Glutamatergic neuron (in vitro differentiated cells): Measurements from ENCODE around the gene RAB17. TPM values are rescaled to one million over a fixed set of nuclear protein-coding genes. Genes with fewer than 3 reads are reported as not detected.

Source experiments
- DNase-seq: peaks from one replicate; pipeline ENCODE4 v3.0.0; 2022
- H3K27ac Mint-ChIP-seq: one replicate; pipeline ENCODE4 v1.8.0; 2020; ENCODE audit warnings: mild to moderate bottlenecking, mixed read lengths, inconsistent platforms; ENCODE audit not compliant: unreplicated experiment
- H3K27me3 Mint-ChIP-seq: one replicate; pipeline ENCODE4 v1.8.0; 2020; ENCODE audit warnings: mild to moderate bottlenecking, moderate library complexity, mixed read lengths, inconsistent platforms; ENCODE audit not compliant: unreplicated experiment
- H3K36me3 Mint-ChIP-seq: one replicate; pipeline ENCODE4 v1.8.0; 2020; ENCODE audit warnings: mild to moderate bottlenecking, mixed read lengths, inconsistent platforms; ENCODE audit not compliant: unreplicated experiment
- H3K4me1 Mint-ChIP-seq: one replicate; pipeline ENCODE4 v1.8.0; 2020; ENCODE audit warnings: mild to moderate bottlenecking, low read depth, mixed read lengths, inconsistent platforms; ENCODE audit not compliant: unreplicated experiment
- H3K4me3 Mint-ChIP-seq: one replicate; pipeline ENCODE4 v1.8.0; 2020; ENCODE audit warnings: mild to moderate bottlenecking, mixed read lengths, inconsistent platforms; ENCODE audit not compliant: unreplicated experiment
- H3K9me3 Mint-ChIP-seq: one replicate; pipeline ENCODE4 v1.8.0; 2020; ENCODE audit warnings: mild to moderate bottlenecking, moderate library complexity, mixed read lengths, inconsistent platforms; ENCODE audit not compliant: unreplicated experiment
- total RNA-seq: library from RNA; stranded (reverse); fragmentation: NEBNext Ultra II Directional; extraction: Animal tissue kit (Norgen Biotek cat#: 25700); gene quantifications from one replicate; pipeline ENCODE4 v1.2.1, GENCODE V29; 2021; ENCODE audit not compliant: unreplicated experiment
- TF ChIP-seq, protein P1 (sequence below): fragments of 200-600 bp; sonication (generic); IDR thresholded peaks from one replicate; pipeline ENCODE4 v1.5.0; 2021; ENCODE audit not compliant: partially characterized antibody, unreplicated experiment

The RAB17 gene
- total RNA-seq, 1 donor from 2014 or later, result not detected

DNA sequence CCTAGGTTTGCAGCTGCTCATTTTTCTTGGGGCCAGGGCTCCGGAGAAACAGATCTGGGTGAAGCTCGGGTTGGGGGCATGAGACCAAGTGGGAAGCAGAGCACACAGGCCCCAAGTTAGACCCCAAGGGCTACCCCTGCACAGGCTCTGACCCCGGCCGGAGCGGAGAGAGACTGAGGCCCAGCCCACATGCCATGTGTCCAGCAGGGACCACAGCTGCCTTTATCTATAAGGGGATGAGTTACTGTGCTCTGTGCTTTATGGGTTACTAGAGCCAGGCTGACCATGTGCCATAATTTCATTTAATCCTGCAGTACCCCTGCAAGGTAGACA is 54.5 kb downstream of the RAB17 start:
- Mint-ChIP-seq H3K36me3 (no peaks in the 10 kb centered on the region), H3K4me3 (no peak overlapping the region), H3K4me1 (peaks cover 36% of the 10 kb centered on the region), H3K27ac (no peak overlapping the region), H3K9me3 (peaks cover 7% of the 10 kb centered on the region), H3K27me3 (peaks cover 11% of the 10 kb centered on the region)
- no peak for DNase-seq
- TF ChIP-seq, protein P1, sequence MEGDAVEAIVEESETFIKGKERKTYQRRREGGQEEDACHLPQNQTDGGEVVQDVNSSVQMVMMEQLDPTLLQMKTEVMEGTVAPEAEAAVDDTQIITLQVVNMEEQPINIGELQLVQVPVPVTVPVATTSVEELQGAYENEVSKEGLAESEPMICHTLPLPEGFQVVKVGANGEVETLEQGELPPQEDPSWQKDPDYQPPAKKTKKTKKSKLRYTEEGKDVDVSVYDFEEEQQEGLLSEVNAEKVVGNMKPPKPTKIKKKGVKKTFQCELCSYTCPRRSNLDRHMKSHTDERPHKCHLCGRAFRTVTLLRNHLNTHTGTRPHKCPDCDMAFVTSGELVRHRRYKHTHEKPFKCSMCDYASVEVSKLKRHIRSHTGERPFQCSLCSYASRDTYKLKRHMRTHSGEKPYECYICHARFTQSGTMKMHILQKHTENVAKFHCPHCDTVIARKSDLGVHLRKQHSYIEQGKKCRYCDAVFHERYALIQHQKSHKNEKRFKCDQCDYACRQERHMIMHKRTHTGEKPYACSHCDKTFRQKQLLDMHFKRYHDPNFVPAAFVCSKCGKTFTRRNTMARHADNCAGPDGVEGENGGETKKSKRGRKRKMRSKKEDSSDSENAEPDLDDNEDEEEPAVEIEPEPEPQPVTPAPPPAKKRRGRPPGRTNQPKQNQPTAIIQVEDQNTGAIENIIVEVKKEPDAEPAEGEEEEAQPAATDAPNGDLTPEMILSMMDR, result no peak

DNA sequence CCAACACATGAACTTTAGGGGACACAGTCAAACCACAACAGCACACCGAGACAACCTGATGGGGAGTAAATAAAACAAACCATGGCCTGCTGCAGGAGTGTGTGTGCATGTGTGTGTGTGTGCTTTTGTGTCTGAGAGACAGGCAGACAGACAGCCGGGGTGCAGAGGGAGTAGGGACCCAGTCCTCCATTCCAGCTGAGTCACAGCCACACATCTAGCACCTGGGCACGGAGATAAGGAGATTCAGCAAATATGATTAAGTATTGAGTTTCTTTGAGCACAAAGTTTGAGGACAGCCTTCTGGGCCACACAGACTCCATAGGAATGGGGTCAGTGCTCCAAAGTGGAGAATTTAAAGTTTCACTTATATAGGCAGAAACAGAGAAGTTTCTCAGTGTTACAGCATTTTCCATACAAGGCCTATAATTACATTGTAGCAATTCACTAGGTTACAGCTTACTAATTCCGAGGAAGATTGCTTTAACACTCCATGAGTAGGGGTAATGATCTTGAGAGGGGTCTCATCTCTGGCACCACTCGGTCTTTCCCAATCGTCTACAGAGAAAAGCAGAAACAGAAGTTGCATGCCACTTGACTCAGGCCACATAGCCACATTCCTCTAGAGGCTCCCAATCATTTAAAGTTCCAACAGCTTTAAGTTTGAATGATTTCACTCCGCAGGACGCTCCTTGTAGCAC is 55.0 kb downstream of the RAB17 start:
- TF ChIP-seq, protein P1, result no peak
- Mint-ChIP-seq H3K4me1 (peaks cover 34% of the 10 kb centered on the region), H3K9me3 (peaks cover 6% of the 10 kb centered on the region)

DNA sequence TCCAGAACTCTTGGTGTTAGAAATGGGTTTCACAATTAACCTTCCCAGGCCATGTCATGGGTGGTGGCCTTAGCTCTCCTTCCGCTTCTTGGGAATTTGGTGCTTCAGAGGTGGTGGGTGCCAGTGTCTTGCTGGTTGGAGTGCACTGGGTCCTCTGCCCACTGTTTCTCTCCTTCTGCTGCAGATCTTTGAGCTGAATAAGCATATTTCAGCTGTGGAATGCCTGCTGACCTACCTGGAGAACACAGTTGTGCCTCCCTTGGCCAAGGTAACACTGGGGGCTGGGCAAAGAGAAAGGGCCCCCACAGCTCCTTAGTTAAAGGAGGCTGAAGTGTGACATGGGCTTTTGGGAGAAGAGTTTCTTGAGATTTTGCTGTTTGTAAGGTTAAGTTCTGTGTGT is 56.2 kb downstream of the RAB17 start:
- TF ChIP-seq, protein P1, result no peak

More for the DNA sequence above, 55.0 kb downstream of the RAB17 start:
- Mint-ChIP-seq H3K27ac (no peak overlapping the region), H3K27me3 (peaks cover 7% of the 10 kb centered on the region), H3K4me3 (no peak overlapping the region), H3K36me3 (no peaks in the 10 kb centered on the region)
- no peak for DNase-seq

DNA sequence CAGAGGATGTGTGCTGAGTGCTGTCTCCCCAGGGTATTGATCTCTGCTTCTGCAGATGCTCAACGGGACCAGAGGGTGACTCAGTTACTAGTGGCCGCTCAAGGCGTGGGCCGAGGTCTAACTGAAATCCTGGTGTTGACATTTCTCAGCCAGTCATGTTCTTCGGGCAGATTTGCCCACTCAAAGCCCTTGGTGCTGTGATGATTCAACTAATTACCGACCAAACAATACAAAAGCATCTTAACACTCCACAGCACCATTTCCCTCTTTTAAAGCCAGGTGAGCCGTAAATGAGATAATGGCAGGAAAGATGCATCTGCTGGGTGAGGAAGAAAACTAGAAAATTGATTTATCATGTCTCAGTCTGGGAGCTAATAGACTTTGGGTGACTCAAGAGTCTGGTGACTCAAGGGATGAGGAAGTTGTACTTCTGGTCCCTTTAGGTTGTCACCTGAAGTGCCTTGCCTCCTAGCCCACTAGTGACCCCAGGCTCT is 56.8 kb downstream of the RAB17 start:
- H3K36me3 Mint-ChIP-seq, result no peaks in the 10 kb centered on the region
- peaks cover 6% of the 10 kb centered on the region for H3K9me3 Mint-ChIP-seq
- DNase-seq, result no peak
- H3K4me3 Mint-ChIP-seq, result no peak overlapping the region
- H3K27me3 Mint-ChIP-seq, result peaks cover 7% of the 10 kb centered on the region
- H3K4me1 Mint-ChIP-seq, result peaks cover 30% of the 10 kb centered on the region
- TF ChIP-seq, protein P1, result no peak
- no peak overlapping the region for H3K27ac Mint-ChIP-seq

More for the DNA sequence above, 56.2 kb downstream of the RAB17 start:
- Mint-ChIP-seq H3K36me3 (no peaks in the 10 kb centered on the region), H3K27ac (no peak overlapping the region), H3K9me3 (peaks cover 6% of the 10 kb centered on the region), H3K27me3 (peaks cover 7% of the 10 kb centered on the region), H3K4me3 (no peak overlapping the region), H3K4me1 (peaks cover 32% of the 10 kb centered on the region)
- no peak for DNase-seq

DNA sequence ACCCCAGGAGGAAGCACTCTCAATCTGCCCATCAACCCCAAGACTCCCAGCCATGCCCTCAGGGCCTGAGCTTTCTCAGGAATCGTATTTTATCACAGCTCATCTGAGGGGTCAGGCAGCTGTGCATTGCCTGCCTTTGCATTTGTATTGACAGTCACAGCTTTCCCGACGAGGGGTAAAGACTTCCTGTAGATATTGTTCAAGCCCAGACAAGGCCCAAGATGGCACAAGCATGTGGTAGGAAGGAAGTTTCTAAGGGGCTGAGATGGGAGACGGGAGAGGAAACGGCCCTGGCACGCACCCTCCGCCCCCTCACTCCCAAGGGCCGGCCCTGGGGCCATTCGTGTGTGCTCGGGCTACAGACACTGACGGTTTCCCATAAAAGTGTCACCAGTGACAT is 58.4 kb downstream of the RAB17 start:
- no peak overlapping the region for H3K27ac Mint-ChIP-seq
- H3K4me3 Mint-ChIP-seq, result no peak overlapping the region
- no peaks in the 10 kb centered on the region for H3K36me3 Mint-ChIP-seq
- peaks cover 19% of the 10 kb centered on the region for H3K4me1 Mint-ChIP-seq
- peaks cover 4% of the 10 kb centered on the region for H3K9me3 Mint-ChIP-seq
- TF ChIP-seq, protein P1, result no peak
- no peak for DNase-seq
- peaks cover 1% of the 10 kb centered on the region for H3K27me3 Mint-ChIP-seq
